HG02943 (cell line): ENCODE measurements around the gene SPNS3.

Experiments used
- ATAC-seq: cut with Tn5 transposase; IDR thresholded peaks from one replicate; pipeline ENCODE4 v1.9.1; 2021; ENCODE audit warnings: mild to moderate bottlenecking, low read depth, moderate library complexity; ENCODE audit not compliant: unreplicated experiment

Gene SPNS3

GRCh38 chr17:4463818-4464476 is 30.2 kb downstream of the SPNS3 start:
- no peak for ATAC-seq

- ATAC-seq: no peak
These were observed 32.0 kb downstream of the SPNS3 start for GRCh38 chr17:4465786-4466185.

- ATAC-seq: no peak
These were observed 33.5 kb downstream of the SPNS3 start for GRCh38 chr17:4467287-4467686.

DNA sequence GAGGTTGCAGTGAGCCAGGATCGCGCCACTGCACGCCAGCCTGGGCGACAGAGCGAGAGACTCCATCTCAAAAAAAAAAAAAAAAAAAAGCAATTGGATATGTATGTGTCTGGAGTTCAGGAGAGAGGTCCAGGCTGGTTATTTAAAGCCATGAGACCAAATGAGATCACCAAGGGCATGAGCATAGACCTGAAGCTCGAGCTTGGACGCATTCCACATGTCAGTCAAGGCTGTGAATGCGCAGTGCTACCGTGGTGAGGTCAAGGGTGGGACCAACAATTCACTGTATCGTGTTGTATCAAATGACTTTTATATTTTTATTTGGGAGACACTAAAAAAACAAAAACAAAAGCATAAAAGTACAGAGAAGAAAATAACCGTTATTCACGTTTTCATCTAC is 35.8 kb downstream of the SPNS3 start:
- no peak for ATAC-seq

DNA sequence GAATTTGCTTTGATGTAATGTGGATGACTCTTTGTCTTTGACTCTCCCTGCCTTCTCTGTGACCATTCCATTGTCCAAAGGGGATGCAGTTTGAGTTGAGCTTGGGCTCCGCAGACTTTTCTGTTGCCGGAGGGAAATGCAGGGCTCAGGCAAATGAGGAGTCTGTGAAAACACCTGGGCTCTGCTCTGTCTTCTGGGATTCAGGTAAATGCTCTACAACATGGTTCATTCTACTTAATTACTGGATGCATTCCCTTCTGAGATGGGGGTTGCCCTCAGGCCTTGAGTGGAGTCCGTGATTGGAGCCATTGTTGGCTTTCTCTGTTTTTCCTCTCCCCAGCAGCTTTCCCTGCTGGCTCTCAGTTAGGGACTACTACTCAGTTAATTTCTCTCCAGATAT is 38.5 kb downstream of the SPNS3 start:
- no peak for ATAC-seq

GRCh38 chr17:4474093-4474492 is 40.4 kb downstream of the SPNS3 start:
- ATAC-seq: no peak

GRCh38 chr17:4475001-4475400 is 41.3 kb downstream of the SPNS3 start:
- ATAC-seq: no peak

- ATAC-seq: no peak
These were observed 41.7 kb downstream of the SPNS3 start for GRCh38 chr17:4475463-4475862.

DNA sequence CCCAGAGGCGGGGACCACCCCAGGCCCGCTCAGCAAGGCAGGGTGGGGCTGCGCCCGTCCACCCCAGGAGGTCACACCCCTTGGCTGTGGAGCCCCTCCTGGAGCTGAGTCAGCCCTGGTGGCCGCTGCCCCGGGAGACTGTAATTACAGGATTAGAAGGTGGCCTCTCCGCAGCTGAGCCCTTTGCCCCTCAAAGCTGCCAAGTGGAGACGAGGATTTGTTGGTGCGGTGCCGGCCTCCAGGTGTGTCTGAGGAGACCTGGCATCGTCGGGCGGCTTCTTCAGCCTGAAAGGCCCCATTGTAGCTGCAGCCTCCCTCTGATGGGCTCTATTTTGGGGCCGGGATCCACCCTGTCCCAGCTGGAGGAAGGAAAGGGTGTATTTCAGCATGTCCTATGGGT is 42.3 kb downstream of the SPNS3 start:
- no peak for ATAC-seq

- no peak for ATAC-seq
These were observed 42.9 kb downstream of the SPNS3 start for GRCh38 chr17:4476511-4477070.

DNA sequence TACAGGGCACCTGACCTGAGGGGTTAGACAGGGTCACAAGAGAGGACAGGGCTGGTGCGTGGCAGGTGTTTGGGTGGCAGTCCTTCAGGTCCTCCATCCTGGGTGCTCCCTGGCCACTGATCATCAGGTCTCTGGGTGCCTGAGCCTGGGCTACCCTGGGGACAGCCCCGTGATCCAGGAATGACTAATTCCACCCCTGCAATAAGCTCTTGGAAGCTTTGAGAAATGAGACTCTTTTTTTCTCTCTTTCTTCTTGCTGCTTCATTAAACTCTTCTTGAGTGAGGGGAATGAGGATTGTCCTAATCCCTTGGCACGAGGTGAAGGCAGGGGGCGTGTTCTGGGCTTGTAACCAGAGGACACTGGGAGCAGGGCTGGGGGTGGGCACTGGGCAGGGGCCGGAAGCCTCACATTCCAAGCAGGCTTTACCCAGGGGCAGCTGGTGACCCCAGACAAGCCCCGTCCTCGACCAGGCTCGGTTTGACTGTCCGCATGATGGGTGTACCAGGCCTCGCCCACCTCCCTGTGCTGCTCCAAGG is 43.6 kb downstream of the SPNS3 start:
- ATAC-seq: no peak

GRCh38 chr17:4478318-4478830 is 44.6 kb downstream of the SPNS3 start:
- ATAC-seq: no peak

- ATAC-seq: no peak
These were observed 45.7 kb downstream of the SPNS3 start for GRCh38 chr17:4479340-4479981.

- no peak for ATAC-seq
These were observed 46.4 kb downstream of the SPNS3 start for GRCh38 chr17:4479982-4480751.

DNA sequence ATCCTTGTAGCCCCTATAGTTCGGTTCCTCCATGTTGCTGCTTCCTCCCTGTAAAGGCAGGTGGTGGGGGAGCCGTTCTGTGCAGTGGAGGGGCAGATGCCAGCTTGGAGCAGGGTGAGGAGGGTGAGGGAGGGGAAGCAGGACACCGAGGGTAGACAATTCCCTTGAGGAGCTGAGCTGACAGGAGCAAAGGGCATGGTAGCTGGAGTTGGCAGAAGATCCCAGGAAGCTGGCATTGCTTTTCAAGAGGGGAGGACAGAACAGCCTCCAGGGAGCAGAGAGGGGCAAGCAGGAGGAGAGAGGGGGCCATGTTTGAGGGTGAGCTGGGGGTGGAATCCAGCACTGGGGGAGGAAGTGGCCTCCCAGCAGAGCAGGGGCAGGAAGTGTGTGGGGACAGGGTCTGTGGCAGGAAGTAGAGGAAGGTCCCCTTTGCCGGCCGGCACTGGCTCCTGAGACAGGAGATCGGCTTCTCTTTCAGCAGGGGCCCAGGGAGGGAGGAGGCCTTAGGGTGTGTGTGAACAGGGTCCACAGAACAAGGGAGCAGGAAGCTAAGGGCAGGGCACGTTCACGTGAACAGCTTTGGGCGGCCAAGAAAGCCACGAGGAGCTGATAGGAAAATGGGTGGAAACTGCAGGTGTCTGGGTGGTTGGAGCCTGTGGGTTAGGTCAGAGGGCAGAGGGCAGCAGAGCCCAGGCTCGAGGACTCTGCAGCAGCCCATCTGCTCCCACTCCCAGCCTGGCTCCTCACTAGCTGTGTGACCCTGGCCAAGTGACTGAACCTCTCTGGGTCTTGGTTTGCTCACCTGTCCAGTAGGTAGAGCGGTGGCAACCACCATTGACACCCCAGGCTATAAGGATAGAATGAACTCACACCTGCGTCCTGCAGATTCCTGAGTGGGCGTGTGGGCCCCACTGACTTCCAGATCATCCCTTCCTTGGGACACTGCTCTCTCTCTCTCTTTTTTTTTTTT is 47.5 kb downstream of the SPNS3 start:
- ATAC-seq: no peak

DNA sequence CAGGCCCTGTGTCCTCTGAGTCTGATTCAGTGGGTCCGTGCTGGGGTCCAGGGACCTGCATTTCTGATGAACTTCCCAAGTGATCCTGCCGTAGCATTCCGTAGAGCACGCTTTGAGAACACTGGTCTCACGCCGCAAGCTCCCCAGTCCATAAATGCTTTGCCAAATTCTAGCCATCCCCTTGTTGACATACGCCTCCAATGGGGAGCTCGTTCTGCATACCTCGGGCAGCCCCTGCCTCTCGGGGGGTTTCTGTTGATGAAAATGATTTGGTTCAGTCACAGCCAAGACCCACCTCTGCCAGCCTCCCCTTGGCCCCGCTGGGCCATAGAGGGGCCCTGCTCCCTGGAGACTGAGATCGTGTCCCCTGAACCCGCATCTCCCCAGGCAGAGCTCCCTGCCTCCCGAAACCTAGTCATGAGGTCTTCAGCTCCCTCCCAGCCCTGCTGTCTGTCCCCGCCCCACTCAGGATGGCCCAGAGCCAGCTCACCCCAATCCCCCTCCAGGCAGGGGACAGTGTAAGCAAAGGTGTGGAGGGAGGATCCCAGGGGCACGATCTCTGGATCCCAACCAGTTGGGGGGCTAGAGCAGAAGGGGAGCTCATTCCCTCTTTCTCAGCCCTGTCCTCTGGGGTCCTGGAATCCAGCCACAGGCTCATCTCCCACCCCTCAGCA is 48.7 kb downstream of the SPNS3 start:
- no peak for ATAC-seq

- no peak for ATAC-seq
These were observed 49.5 kb downstream of the SPNS3 start for GRCh38 chr17:4483012-4483840.
